LHCN-M2 (cell line): ENCODE data around the gene CRACDL. TPM values are rescaled to one million over a fixed set of nuclear protein-coding genes. Genes with fewer than 3 reads are reported as not detected.
A peak's percentile ranks its signal among the peaks of the same experiment; 100 is the strongest.

Experiments
- DNase-seq: peaks from one replicate; pipeline ENCODE4 v3.0.0-alpha.2; 2012; ENCODE audit warnings: low read depth
- polyA plus RNA-seq: library from polyadenylated mRNA; unstranded; fragments of >200 nt; gene quantifications from one replicate; pipeline ENCODE4 v1.2.1, GENCODE V29; 2012; ENCODE audit warnings: missing spikeins
- total RNA-seq: library from RNA; depleted of rRNA; stranded (reverse); fragments of >200 nt; gene quantifications from 2 replicates; pipeline ENCODE4 v1.2.3, GENCODE V29; 2014; rRNA removed

The CRACDL gene, protein sequence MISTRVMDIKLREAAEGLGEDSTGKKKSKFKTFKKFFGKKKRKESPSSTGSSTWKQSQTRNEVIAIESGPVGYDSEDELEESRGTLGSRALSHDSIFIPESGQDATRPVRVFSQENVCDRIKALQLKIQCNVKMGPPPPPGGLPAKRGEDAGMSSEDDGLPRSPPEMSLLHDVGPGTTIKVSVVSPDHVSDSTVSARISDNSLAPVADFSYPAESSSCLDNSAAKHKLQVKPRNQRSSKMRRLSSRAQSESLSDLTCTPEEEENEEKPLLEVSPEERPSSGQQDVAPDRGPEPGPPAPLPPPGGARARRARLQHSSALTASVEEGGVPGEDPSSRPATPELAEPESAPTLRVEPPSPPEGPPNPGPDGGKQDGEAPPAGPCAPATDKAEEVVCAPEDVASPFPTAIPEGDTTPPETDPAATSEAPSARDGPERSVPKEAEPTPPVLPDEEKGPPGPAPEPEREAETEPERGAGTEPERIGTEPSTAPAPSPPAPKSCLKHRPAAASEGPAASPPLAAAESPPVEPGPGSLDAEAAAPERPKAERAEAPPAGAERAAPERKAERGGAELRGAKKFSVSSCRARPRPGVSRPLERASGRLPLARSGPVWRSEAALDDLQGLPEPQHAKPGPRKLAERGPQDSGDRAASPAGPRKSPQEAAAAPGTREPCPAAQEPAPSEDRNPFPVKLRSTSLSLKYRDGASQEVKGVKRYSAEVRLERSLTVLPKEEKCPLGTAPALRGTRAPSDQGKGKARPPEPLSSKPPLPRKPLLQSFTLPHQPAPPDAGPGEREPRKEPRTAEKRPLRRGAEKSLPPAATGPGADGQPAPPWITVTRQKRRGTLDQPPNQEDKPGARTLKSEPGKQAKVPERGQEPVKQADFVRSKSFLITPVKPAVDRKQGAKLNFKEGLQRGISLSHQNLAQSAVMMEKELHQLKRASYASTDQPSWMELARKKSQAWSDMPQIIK
- total RNA-seq, result not detected in 2 replicates
- polyA plus RNA-seq, result 0.18 TPM

DNA sequence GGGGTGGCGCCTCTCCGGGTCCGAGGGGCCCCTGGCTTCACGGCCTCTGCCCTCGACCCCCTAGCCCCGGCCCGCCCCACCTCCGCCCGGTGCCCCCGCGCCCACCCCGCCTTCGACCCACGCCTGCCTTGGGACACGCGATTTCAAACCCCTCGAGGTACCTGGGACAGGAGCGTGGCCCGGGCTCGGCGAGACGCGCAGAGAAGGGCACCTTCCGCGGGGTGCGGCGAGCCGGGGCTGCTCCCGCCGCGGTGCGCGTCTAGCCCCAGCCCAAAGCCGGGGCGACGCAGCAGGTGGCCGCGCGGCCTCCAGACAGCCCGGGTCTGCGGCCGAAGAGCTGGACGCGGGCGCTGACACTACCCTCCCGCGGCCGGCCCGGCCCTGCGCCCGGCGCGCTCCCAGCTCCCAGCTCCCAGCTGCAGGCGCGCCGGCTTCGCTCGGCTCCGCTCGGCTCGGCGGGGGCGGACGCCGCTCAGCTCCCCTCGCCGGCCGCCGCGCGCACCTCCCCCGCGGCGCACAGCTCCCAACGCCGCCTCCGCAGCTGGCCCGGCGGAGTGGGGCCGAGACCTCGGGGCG is at the start of gene CRACDL:
Gene CRACDL (minus strand): TSS at position 449 of the 576 bp plus-strand sequence. CDS start 89,425 bp downstream, outside the sequence.
- no peak for DNase-seq

DNA sequence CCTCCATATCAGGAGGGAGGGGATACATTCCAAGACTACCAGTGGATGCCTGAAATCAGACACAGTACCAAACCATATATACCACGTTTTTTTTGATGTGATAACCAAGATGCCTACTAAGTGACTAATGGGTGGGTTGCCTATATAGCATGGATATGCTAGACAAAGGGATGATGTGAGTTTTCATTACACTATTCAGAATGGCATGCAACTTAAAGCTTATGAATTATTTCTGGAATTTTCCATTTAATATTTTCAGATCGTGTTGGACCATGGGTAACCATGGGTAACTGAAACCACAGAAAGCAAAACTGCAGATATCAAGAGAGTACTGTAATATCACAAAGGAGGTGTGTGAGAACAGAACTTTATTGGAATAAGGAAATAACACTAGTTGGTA is 39.6 kb upstream of the CRACDL start:
- DNase-seq, result no peak

DNA sequence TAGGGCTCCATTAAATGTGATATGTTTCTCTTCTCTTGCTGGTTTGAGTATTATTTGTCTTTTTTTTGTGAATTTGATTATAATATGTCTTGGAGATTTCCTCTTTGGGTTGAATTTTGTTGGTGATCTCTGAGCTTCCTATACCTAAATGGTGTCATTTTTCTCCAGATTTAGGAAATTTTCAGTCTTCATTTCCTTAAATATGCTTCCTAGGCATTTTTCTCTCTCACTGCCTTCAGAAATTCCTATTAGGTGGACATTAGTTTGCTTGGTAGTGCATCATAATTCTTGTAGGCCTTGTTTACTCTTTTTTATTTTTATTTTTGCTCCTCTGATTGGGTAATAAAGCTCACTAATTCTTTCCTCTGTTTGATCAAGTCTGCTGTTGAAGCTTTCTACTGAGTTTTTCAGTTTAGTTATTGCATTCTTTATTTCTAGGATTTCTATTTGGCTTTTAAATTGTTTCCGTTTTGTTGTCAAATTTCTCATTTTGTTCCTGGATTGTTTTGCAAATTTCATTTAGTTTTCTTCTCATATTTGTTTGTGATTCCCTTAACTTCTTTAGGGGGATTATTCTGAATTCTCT is 36.6 kb upstream of the CRACDL start:
- DNase-seq, result no peak

DNA sequence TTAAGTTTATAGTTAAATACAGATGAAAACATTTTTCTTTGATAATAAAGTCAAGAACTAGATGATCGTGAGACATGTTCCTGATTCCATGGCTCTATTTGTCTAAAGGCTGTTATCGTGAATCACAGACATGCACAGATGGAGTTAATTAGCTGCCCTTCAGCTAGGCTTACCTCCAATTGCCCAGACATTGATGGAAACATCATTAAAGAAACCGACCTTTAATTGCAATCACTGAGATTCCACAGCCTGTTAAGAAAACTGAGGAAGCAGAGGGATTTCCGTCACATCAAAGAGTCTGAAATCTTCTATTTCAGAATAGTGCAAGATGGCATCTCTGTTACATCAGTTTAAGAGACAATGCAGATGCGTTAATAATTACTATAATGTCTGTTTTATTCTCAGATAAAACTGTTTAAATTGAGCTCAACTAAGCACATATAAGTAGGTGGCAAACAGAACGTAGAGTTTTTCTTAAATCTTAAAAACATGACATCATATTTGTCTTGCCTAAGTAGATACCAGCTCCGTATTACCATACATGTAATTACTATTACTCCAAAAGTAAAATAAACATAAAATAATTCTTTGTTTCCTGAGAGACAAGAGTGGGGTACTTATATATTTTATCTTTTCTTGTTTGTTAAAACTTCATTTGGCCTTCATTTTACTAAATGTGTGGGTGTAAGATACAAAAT is 23.9 kb upstream of the CRACDL start:
- no peak for DNase-seq

DNA sequence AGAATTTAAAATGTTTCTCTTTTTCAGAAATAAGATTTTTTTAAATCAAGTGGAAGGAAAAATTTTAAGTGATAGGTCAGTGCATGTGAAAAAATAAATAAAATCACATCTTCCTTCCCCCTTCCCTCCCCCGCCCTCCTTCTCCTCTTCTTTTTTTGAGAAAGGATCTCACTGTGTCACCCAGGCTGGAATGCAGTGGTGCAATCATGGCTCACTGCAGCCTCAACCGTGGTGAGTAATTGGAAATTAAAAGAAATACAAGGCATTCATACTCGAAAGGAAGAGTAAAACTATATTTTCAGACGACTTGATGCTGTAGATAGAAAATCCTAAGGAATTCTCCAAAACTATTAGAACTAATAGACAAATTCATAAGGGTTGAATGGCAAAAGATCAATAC is 16.9 kb upstream of the CRACDL start:
- DNase-seq, result peak; percentile 18

DNA sequence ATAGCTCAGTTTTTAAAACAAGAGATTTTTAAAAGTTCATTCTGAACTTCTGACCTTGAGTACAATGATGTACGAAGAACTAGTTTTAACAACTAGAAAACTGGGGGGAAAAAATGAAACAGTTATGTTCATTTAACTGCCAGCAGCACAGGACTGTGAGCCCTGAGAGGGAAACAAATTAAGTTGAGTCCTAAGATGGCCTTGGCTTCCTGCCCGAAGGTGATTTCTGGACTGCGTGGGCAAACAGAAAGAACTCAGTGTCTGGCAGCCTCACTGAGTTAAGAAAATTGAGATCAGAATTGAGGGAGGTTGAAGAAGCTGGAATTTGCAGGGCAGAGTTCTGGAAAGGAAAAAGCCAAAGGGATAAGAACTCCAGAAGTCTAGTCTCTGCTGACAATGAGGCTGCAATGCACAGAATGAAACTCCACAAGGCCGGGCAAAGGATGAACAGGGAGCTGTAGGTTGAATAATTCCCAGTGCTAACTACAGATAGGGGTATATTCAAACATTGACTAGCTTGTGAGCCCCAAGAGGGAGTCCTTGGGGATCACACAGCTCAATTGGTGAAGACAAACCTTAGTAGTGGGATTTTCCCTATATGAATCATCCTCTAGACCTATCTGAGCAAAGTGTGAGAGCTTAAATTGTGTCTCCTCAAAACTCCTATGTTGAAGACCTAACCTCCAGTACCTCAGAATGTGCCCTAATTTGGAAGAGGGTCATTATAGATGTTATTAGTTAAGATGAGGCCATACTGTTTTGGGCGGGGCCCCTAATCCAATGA is 13.1 kb upstream of the CRACDL start:
- DNase-seq, result no peak

DNA sequence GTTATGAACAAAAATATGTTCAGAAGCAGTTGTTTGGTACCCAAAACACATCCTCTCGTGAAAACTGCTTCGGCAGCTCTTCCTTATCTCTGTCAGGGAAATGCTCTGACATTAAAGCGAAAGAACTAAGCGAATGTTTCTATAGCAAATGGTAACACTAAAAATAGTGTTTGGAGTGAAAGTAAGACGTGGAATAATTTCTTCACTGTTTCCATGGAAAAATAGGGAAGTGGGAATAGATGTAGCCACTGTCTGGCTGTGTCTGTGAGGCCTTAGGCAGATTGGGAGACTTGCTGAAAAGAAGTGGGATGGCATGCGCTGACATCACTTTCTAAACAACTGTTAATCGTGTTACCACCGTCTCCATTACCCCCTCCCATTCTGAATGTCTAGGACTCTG is 11.5 kb upstream of the CRACDL start:
- no peak for DNase-seq

DNA sequence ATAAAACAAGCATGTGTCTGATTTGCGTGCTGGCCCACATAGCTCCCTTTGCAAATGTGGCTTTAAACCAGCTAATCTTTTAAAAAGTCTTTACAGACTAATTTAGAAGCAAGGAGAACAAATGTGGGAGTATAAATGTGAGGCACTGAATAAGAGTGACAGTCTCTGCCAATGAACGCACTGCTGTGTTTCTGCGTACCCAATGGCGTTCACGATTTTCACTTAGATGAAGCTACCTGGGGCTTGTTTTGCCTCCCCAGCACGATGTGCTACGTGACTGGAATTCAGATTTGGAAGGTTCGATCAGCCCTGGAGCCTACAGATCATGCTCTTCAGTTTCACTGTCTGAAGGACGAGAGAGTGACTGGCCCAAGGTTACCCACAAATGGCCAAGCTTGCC is 10.8 kb upstream of the CRACDL start:
- no peak for DNase-seq

DNA sequence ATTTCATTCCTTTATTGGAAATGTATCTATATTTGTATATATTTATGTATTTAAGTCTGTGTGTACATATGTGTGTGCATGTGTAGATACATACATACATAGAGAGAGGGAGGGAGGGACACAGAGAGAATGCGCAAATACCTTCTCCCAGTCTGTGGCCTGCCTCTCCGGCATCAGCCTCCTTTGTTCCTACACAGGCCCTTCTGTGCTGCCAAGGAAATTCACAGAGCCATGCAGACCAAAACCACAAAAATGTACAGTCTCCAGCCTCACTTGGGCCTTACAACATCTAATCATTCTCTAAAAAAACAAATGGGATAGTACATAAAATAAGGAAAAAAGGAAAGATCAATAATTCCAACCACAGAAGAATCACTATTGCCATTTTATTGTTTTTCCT is 8.8 kb upstream of the CRACDL start:
- peak; percentile 36 for DNase-seq

DNA sequence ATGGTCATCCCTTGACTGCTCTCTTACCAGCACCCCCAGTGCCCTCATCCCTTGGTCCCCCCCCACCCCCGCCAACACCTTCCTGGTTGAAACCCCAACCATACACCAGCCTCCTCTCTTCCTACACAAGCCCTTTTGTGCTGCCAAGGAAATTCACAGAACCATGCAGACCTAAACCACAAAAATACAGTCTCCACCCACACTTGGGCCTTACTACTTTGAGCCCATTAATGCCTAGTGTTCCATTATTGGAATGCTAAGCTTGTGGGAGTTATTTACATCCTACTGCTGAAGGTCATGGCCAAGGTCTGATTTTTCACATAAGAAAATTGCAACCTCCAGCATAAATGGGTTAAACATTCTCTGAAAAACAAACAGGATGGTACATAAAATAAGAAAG is 4.1 kb upstream of the CRACDL start:
- DNase-seq, result no peak

DNA sequence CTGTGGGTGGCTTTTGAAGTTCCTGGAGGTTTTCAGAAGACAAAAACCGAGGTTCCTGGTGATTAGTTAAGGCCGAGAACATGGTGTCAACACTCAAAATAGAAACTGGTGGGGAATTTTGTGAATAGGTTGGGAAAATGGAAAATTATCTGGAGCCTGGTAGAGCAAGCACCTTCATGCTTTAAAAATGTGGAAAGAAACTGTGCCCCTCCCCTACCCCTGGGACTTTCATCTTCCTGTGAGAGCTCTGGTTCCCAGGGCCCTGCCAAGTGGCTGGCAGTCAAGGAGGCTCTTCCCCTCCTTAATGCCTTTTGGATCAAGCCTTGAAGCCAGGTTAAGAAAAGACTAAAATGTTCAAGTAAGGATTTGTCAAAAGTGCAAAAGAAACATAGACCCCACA is 1.9 kb upstream of the CRACDL start:
- DNase-seq, result no peak

DNA sequence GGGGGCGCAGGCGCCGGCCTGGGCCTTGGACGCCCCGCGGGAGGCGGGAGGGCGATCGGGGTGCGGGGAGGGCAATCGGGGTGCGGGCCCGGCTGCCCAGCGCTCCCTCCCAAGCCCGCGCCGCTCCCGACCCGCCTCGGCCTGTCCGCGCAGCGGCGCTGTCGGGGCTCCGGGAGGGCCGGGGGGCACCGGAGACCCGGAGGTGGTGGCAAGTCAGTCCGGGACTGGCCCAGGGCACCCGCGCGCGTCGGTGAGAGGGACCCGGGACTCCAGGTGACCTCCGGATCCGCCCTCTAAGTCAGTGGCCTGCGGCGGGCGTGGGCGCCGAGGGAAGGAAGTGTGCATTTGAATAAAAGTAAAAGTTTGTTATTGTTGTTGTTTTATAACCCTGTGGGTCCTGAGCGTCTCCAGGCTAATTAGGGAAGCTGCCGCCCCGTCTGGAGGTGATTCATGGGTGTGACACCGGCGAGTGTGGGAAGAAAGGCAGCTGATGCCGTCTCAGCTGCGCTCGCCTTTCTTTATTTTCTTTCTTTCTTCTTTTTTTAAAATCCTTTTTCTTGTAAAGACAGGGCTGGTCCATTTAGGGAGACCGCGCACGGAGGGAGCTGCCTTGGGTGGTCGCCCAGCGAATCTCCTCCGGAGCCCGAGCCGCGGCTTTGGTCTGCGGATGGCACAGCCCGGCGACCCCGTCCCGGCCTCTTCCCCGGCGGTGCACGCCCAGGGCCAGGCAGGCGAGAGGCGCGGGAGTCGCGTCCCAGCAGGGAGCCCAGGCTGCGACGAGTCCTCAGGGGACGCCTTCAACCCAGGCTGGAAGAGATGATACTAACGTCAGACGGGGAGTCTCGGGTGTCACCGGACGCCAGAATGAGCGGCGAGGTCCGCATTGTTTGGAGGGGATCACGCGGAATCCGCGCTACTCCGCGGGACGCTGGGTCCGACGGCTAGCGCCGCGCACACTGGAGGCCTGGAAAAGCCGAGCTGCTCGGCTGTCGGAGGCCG is 627 bp upstream of the CRACDL start:
- no peak for DNase-seq

DNA sequence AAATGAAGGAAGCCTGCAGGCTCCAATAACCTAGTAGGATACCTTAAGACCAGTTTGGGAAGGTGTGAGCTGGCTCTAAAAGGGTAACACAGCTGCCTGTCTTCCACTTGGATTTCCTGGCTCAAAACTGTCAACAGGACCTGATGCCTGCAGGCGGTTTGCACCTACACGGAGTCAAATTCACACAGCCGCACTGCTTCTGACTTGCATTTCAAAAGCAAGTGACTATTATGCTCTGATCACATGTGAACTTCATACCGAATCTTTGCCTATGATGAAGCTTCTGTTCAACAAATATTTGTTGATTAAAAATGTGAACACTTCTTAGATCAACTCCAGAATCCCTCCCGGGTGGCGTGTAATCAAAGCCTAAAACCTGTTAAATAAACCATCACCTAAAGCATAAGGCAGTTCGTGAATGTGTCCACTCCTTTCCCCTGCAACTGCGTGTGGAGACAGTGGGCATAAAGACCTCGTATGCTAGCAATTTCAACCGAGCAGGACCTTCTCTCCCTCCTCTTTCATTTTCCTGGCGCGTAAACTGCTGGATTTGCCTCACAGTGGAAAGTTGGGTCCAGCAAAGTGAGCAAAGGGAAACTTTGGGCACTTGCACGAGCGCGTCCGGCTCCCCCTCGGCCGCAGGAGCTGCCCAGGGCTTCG is 784 bp downstream of the CRACDL start:
- DNase-seq, result no peak

DNA sequence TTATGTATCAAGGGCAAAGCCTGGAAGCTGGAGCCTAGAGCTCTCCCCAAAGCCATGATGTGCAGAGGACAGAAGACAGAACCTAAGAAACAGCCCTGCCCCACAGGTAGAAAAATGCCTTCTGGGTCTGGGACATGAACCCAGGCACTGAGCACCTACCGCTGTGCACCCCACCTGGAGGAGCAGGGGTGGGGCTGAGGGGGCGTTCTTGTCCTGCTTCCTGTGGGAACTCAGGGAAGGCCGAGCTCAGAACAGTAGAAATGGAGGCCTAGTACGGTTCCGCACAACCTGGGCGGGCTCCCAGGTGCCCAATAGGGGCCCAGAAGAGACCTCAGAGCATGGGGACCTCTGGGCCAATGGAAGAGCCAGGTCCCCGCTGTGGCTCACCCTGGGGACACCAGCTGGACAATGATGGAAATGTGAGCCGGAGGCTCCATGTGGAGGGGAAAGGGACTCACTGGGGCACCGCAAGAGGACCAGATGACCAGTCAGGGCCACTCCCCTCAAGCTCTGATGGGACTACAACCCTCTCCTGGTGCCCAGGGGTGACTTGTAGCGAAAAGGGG is 3.2 kb downstream of the CRACDL start:
- DNase-seq, result no peak

DNA sequence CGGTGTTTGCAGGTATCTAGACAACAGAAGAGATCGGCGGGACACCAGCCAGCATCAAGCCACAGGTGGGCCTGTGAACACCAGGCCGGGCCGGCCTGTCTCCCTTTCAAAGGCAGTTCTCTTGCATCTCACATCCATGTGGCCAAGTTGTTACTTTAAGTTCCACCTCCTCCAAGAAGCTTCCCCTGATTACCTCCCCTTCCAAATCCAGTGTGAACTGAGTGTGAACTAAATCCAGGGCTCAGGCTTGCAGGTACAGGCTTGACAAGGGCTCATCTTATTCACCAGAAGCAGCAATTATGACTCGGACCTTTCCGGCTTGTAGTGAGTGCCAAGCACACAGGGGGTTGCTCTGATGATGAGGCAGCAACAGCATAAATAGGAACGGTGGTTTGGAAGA is 3.9 kb downstream of the CRACDL start:
- DNase-seq, result no peak

DNA sequence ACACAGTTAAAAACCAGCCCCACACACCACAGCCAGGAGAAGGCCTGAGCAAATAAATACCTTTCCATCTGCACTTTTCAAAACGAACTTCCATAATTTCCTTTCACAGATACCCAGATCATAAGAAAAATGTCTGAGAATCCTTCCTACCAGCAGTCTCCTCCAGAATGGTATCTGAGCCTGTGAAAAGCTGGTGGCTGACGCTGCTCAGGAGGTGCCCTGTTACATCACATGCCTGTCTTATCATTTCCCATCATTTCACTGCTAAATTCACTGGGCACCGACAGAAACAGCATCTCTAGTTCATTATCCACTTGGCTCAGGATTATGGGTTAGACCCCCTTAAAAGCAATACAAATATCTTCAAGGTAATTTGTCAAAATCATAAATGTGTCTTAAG is 4.4 kb downstream of the CRACDL start:
- DNase-seq, result no peak

DNA sequence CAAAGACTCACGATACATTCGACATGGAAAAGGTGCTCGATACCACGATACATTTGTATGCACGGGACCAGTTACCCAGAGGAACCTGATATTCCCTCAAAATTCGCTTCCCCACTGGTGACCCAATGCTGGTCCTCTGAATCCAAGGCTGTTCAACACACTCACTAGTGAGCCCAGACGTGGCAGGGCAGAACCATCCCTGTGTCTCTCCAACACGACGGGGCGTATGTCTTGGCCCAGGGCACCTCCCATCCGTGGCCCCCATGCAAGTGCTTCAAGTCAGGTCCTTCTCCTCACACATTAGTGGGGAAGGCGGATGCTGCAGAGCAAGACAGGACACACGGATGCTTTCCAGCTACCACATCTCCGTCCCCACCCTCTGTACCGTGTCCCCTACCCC is 6.1 kb downstream of the CRACDL start:
- no peak for DNase-seq

DNA sequence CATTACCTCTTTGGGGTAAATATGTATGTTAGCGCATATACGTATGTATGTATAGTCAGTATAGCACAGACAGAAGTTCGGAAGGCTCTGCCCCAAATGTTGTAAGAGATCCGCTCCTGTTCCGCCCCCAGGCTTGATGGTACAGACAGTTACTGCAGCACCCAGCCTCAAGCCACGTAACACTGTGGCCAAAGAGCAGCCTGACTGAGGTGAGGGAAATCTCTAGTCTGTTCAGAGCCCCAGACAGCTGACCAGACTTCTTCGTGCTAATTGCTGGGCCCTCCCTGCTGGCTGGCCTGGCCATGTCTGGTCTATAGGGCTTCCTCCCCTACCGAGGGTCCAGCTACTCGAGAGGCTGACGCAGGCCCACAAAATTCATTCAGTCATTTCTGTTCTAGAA is 7.8 kb downstream of the CRACDL start:
- no peak for DNase-seq
